ENCODE results near the gene KLHL29.

The KLHL29 gene

DNA sequence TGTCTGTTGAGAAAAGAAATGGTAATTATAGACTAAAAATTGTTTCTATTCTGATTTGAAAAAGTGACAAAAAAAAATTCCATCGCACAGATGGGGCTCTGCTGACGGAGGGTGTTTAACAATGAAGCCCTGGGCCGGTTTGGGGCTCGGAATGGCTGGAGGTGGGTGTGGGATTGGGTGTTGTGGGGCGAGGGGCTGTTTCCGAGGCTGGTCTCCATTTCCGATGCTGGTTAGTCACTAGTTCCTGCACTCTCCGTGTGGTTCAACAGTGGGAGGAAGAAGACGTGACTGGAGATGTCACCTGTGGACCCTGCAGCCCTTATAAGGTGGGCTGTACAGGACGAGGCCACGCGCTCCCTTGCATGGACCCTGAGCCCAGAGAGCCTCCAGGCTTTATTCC, 143.2 kb downstream of the KLHL29 start:
- H3K4me1 ChIP-seq (ENCODE audit: control insufficient read depth, insufficient read depth, low read length) = no peaks in the 10 kb centered on the region
- H3K36me3 ChIP-seq (ENCODE audit: control insufficient read depth, insufficient read depth, low read length) = no peaks in the 10 kb centered on the region
- H3K4me3 ChIP-seq (ENCODE audit: low read depth, low read length) = no peak overlapping the region
- H3K27me3 ChIP-seq (ENCODE audit: control insufficient read depth, insufficient read depth, low read length) = no peaks in the 10 kb centered on the region
- no peaks in the 10 kb centered on the region for H3K9me3 ChIP-seq (ENCODE audit: control insufficient read depth, insufficient read depth, low read length)
- H3K9ac ChIP-seq (ENCODE audit: low read depth, low read length) = no peak overlapping the region

- no peaks in the 10 kb centered on the region for H3K9me3 ChIP-seq (ENCODE audit: control insufficient read depth, insufficient read depth, low read length)
- no peaks in the 10 kb centered on the region for H3K36me3 ChIP-seq (ENCODE audit: control insufficient read depth, insufficient read depth, low read length)
- no peaks in the 10 kb centered on the region for H3K27me3 ChIP-seq (ENCODE audit: control insufficient read depth, insufficient read depth, low read length)
- H3K9ac ChIP-seq (ENCODE audit: low read depth, low read length) = no peak overlapping the region
- no peaks in the 10 kb centered on the region for H3K4me1 ChIP-seq (ENCODE audit: control insufficient read depth, insufficient read depth, low read length)
- H3K4me3 ChIP-seq (ENCODE audit: low read depth, low read length) = no peak overlapping the region
Measured at GRCh38 chr2:23528690-23529089, 143.7 kb downstream of the KLHL29 start.

- H3K27me3 ChIP-seq (ENCODE audit: control insufficient read depth, insufficient read depth, low read length) = no peaks in the 10 kb centered on the region
- no peak overlapping the region for H3K9ac ChIP-seq (ENCODE audit: low read depth, low read length)
- H3K9me3 ChIP-seq (ENCODE audit: control insufficient read depth, insufficient read depth, low read length) = no peaks in the 10 kb centered on the region
- no peaks in the 10 kb centered on the region for H3K4me1 ChIP-seq (ENCODE audit: control insufficient read depth, insufficient read depth, low read length)
- no peak overlapping the region for H3K4me3 ChIP-seq (ENCODE audit: low read depth, low read length)
- H3K36me3 ChIP-seq (ENCODE audit: control insufficient read depth, insufficient read depth, low read length) = no peaks in the 10 kb centered on the region
Measured at GRCh38 chr2:23529659-23530058, 144.7 kb downstream of the KLHL29 start.

DNA sequence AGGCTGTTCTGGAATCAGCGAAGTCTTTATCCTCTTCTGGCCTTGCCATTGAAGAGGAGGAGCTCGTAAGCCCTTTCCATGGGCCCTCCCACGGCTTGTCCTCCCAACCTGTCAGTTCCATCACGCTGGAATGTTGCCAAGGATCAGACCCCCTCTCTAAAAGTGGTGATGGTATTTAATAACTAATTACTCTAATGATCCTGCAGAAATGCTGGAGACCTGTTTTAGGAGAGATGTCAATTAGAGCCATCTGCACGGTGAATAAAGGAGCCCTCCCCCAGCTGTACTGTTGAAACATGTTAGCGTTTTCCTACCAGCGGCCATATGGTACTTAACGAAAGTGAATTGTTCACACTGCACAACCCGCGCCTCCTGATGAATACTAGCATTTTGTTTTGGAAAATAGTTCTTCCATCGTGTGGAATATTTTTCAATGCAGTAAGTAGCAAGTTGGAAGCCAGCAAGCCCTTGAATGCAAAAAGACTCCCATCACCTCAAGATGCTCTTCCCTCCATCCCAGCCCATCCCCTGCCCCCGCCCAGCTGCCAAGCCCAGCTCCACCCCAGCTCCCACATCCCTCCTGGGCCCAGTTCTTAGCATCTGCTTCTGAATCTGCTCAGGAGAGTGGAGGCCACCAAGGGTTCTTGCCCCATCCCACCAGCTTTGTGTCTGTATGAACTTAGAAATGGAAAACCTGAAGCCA, 145.4 kb downstream of the KLHL29 start:
- H3K9me3 ChIP-seq (ENCODE audit: control insufficient read depth, insufficient read depth, low read length) = no peaks in the 10 kb centered on the region

GRCh38 chr2:23530909-23531276, 145.9 kb downstream of the KLHL29 start:
- Histone ChIP-seq H3K9me3 (ENCODE audit: control insufficient read depth, insufficient read depth, low read length) (no peaks in the 10 kb centered on the region), H3K36me3 (ENCODE audit: control insufficient read depth, insufficient read depth, low read length) (no peaks in the 10 kb centered on the region), H3K9ac (ENCODE audit: low read depth, low read length) (no peak overlapping the region), H3K4me1 (ENCODE audit: control insufficient read depth, insufficient read depth, low read length) (no peaks in the 10 kb centered on the region), H3K27me3 (ENCODE audit: control insufficient read depth, insufficient read depth, low read length) (no peaks in the 10 kb centered on the region), H3K4me3 (ENCODE audit: low read depth, low read length) (no peak overlapping the region)

More for the DNA sequence above, 145.4 kb downstream of the KLHL29 start:
- H3K36me3 ChIP-seq (ENCODE audit: control insufficient read depth, insufficient read depth, low read length) = no peaks in the 10 kb centered on the region
- H3K4me3 ChIP-seq (ENCODE audit: low read depth, low read length) = no peak overlapping the region
- no peaks in the 10 kb centered on the region for H3K4me1 ChIP-seq (ENCODE audit: control insufficient read depth, insufficient read depth, low read length)
- H3K9ac ChIP-seq (ENCODE audit: low read depth, low read length) = no peak overlapping the region
- no peaks in the 10 kb centered on the region for H3K27me3 ChIP-seq (ENCODE audit: control insufficient read depth, insufficient read depth, low read length)

GRCh38 chr2:23531280-23531679, 146.3 kb downstream of the KLHL29 start:
- no peaks in the 10 kb centered on the region for H3K27me3 ChIP-seq (ENCODE audit: control insufficient read depth, insufficient read depth, low read length)
- no peaks in the 10 kb centered on the region for H3K4me1 ChIP-seq (ENCODE audit: control insufficient read depth, insufficient read depth, low read length)

DNA sequence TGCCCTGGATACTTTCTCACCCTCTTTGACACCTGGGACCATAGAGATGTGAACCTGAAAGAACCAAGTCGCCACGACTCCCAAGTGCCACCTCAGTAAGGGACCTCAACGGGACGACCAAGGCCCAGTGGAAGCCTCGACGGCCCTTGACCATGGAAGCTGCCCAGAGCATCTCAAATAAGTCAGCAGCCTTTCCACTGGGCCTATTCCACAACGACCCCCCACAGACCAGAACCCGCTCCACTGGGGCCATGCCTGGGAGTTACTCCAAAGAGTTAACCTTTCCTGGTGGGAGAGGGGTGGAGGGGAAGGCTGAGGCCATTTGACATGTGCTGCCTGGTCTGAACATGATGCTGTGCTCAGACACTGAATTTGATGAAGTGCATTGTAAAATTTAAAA, 146.9 kb downstream of the KLHL29 start:
- no peak overlapping the region for H3K9ac ChIP-seq (ENCODE audit: low read depth, low read length)
- H3K9me3 ChIP-seq (ENCODE audit: control insufficient read depth, insufficient read depth, low read length) = no peaks in the 10 kb centered on the region
- no peaks in the 10 kb centered on the region for H3K36me3 ChIP-seq (ENCODE audit: control insufficient read depth, insufficient read depth, low read length)
- no peak overlapping the region for H3K4me3 ChIP-seq (ENCODE audit: low read depth, low read length)
- H3K4me1 ChIP-seq (ENCODE audit: control insufficient read depth, insufficient read depth, low read length) = no peaks in the 10 kb centered on the region
- no peaks in the 10 kb centered on the region for H3K27me3 ChIP-seq (ENCODE audit: control insufficient read depth, insufficient read depth, low read length)

More at GRCh38 chr2:23531280-23531679, 146.3 kb downstream of the KLHL29 start:
- Histone ChIP-seq H3K4me3 (ENCODE audit: low read depth, low read length) (no peak overlapping the region), H3K9me3 (ENCODE audit: control insufficient read depth, insufficient read depth, low read length) (no peaks in the 10 kb centered on the region), H3K9ac (ENCODE audit: low read depth, low read length) (no peak overlapping the region), H3K36me3 (ENCODE audit: control insufficient read depth, insufficient read depth, low read length) (no peaks in the 10 kb centered on the region)

- no peaks in the 10 kb centered on the region for H3K9me3 ChIP-seq (ENCODE audit: control insufficient read depth, insufficient read depth, low read length)
- H3K27me3 ChIP-seq (ENCODE audit: control insufficient read depth, insufficient read depth, low read length) = no peaks in the 10 kb centered on the region
- no peak overlapping the region for H3K4me3 ChIP-seq (ENCODE audit: low read depth, low read length)
- no peaks in the 10 kb centered on the region for H3K4me1 ChIP-seq (ENCODE audit: control insufficient read depth, insufficient read depth, low read length)
- no peaks in the 10 kb centered on the region for H3K36me3 ChIP-seq (ENCODE audit: control insufficient read depth, insufficient read depth, low read length)
- peak overlapping the region; percentile 9 for H3K9ac ChIP-seq (ENCODE audit: low read depth, low read length)
Measured at GRCh38 chr2:23532391-23533337, 147.7 kb downstream of the KLHL29 start.

- no peaks in the 10 kb centered on the region for H3K36me3 ChIP-seq (ENCODE audit: control insufficient read depth, insufficient read depth, low read length)
- H3K27me3 ChIP-seq (ENCODE audit: control insufficient read depth, insufficient read depth, low read length) = no peaks in the 10 kb centered on the region
- no peak overlapping the region for H3K4me3 ChIP-seq (ENCODE audit: low read depth, low read length)
- no peaks in the 10 kb centered on the region for H3K4me1 ChIP-seq (ENCODE audit: control insufficient read depth, insufficient read depth, low read length)
- peak overlapping the region; percentile 9 for H3K9ac ChIP-seq (ENCODE audit: low read depth, low read length)
- no peaks in the 10 kb centered on the region for H3K9me3 ChIP-seq (ENCODE audit: control insufficient read depth, insufficient read depth, low read length)
Measured at GRCh38 chr2:23533338-23533695, 148.3 kb downstream of the KLHL29 start.

DNA sequence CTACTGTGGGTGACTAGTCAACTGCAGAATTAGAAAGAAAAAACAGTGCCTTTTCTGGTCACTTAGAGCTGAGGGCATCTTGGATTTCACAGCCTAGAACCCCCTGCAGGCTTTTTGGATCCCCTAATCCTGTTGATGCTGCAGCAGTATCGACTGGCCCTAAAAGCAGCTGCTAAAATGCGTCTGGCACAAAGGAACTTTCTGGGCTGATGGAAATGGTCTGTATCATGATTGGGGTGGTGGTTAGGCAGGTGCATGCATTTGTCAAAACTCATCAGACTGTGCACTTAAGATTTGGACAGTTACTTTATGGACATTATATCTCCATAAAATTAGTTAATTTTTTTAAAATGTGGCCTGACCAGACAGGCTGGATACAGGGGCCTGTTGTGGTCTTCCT, 149.8 kb downstream of the KLHL29 start:
- Histone ChIP-seq H3K36me3 (ENCODE audit: control insufficient read depth, insufficient read depth, low read length) (no peaks in the 10 kb centered on the region), H3K4me1 (ENCODE audit: control insufficient read depth, insufficient read depth, low read length) (no peaks in the 10 kb centered on the region), H3K9me3 (ENCODE audit: control insufficient read depth, insufficient read depth, low read length) (no peaks in the 10 kb centered on the region), H3K4me3 (ENCODE audit: low read depth, low read length) (no peak overlapping the region), H3K9ac (ENCODE audit: low read depth, low read length) (no peak overlapping the region), H3K27me3 (ENCODE audit: control insufficient read depth, insufficient read depth, low read length) (no peaks in the 10 kb centered on the region)

GRCh38 chr2:23536326-23536725, 151.3 kb downstream of the KLHL29 start:
- H3K9ac ChIP-seq (ENCODE audit: low read depth, low read length) = no peak overlapping the region
- no peaks in the 10 kb centered on the region for H3K9me3 ChIP-seq (ENCODE audit: control insufficient read depth, insufficient read depth, low read length)
- H3K36me3 ChIP-seq (ENCODE audit: control insufficient read depth, insufficient read depth, low read length) = no peaks in the 10 kb centered on the region
- H3K4me1 ChIP-seq (ENCODE audit: control insufficient read depth, insufficient read depth, low read length) = no peaks in the 10 kb centered on the region
- no peaks in the 10 kb centered on the region for H3K27me3 ChIP-seq (ENCODE audit: control insufficient read depth, insufficient read depth, low read length)
- H3K4me3 ChIP-seq (ENCODE audit: low read depth, low read length) = no peak overlapping the region

DNA sequence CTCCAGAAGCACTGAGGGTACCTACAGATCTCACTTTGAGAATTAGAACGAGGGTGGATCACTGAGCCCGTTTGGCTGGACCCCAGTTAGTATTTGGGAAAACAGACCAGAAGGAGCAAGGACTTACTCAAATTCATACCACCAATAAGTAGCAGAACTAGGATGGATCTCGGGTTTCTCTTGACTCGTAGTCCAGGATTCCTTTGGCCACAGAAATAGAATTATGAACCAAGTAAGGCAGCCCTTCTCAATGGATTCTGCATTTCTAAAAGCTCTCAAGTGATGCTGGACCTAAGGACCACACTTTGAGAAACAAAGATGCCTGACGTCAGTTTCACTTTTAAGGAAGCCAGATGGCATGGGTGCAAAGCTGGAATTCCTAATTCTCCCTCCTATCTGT, 153.0 kb downstream of the KLHL29 start:
- Histone ChIP-seq H3K4me3 (ENCODE audit: low read depth, low read length) (no peak overlapping the region), H3K9me3 (ENCODE audit: control insufficient read depth, insufficient read depth, low read length) (no peaks in the 10 kb centered on the region), H3K9ac (ENCODE audit: low read depth, low read length) (no peak overlapping the region), H3K4me1 (ENCODE audit: control insufficient read depth, insufficient read depth, low read length) (no peaks in the 10 kb centered on the region), H3K36me3 (ENCODE audit: control insufficient read depth, insufficient read depth, low read length) (no peaks in the 10 kb centered on the region), H3K27me3 (ENCODE audit: control insufficient read depth, insufficient read depth, low read length) (no peaks in the 10 kb centered on the region)
